IPS-NIHi11 (cell line): ENCODE data around the gene RELT.

Source experiments
- DNase-seq: peaks from one replicate; pipeline ENCODE4 v3.0.0; 2012; ENCODE audit warnings: mixed read lengths, low spot score

The RELT gene

DNA sequence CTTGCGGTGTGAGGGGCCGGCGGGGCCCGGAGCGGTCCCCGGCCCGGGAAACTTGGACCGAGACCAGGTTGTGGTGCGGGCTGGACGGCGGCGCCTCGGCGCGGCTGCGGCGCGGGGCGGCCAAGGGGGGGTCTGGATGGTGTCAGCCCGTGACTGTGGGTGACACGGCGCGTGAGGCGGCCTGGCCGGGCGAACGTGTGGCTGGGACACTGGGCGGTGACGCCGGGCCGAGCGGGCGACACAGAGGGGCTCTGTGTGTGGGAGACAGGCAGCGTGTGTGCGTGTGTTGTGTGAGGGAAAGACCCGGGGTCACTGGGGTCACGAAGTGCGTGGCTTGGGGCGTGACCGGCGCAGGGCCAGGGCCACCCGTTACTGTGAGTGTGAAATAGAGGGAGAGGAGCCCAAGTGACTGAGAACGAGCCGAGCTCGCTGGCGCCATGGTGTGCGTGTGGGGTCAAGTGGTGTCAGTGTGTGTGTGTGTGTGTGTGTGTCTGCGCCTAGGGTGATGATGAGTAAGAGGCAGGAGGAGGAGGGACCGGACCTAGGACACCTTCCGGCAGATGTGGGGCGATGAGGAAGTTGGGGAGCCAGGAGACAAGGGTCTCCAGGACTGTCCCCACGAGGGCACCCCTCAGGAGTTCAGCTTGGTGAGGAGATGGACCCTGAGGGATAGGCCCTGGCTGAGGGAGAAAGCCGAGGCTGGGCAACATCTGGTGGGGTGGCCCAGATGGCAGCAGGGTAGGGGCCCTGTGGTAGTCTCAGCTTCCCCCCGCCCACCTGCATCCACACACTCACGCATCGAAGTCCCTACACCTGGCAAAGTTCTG is 817 bp downstream of the RELT start:
- DNase-seq, result peak; percentile 60

DNA sequence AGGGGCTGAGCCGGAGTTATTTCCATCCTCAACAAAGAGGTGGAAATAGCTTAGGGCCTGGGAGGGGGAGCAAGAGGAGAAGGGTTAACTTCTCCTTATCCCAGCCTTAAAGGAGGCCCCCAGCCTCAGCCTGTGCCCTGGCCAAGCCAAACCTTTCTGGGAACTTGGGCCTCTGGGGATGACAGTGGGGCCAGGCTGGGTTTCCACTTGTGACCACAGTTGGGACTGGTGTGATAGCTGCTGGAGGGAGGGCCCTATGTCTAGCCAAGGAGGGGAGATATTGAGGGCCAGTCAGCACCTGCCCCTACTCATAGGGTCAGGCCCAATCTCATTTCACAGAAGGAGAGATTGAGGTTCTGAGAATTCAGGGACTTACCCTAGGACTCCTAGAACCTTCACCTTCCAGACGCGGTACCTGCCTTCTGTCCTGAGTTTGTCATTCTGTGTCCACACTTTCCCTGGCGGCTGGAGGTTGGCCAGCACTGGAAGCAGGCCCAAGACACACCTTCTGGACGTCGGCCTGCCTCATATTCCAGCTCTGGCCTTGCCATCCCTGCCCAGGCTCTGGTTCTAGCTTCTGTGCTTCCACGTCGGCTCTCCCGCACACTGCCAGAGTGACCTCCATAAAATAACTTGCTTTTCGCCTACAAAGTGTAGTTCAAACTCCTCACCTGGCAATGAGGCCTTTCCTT is 3.1 kb downstream of the RELT start:
- DNase-seq, result no peak

DNA sequence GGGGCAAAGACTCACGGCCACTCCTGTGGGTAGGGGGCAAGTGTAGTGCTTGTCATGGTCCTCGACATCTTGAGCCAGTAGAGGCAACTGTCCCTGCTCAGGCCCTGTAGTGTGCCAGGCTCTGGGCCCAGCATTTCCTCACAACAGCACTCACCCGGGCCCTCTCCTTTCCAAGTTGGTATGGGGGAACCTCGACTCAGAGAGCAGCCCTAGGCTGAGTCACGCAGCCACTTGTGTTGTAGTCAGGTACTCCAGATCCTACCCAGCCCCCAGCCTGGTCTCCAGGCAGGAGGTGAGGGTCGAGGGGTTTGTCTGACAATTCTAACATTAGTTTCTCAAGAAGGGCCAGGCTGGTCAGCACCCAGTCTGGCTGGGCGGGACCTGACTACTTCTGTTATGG is 4.1 kb downstream of the RELT start:
- no peak for DNase-seq

DNA sequence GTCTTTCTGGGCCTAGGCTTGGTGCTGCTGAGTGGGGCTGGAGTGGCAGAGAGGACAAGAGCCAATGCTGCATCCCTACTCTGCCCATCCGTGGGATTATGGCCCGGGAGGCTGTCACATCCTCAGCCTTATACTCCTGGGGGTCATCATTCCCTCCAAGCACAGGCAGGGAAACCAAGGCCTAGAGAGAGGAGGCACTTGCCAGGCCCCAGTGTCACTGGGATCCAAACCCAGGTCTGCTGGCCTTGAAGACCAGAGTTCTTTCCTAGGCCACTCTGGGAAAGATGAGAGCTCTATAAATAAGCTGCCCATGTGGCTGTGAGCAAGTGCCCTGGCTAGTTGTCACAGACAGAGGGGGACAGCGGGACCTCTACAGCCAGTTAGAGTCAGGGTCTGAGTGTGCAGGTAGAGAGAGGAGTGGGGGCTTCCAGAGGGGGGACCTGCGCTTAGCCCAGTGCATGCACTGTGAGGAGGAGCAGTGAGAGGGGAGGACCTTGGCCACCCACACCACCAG is 4.8 kb downstream of the RELT start:
- no peak for DNase-seq

DNA sequence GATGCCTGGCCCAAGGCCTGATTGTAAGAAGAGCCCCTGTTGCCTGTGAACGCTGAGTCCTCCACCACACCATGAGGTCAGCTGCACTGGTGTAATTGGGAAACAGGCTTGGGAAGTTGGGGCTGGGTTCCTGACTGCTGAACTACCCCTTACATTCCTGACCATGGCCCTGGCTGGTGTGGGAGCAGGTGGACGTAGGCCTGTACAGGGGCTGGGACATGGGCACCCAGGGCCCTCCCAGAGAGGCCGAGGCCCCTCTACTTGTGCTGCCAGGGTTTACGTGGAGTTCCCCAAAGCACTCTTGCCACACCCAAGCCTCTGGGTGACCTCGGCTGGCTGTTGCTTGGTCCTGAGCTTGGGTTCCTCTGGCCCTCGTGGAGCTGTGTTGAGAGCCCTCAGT is 5.4 kb downstream of the RELT start:
- DNase-seq, result no peak

DNA sequence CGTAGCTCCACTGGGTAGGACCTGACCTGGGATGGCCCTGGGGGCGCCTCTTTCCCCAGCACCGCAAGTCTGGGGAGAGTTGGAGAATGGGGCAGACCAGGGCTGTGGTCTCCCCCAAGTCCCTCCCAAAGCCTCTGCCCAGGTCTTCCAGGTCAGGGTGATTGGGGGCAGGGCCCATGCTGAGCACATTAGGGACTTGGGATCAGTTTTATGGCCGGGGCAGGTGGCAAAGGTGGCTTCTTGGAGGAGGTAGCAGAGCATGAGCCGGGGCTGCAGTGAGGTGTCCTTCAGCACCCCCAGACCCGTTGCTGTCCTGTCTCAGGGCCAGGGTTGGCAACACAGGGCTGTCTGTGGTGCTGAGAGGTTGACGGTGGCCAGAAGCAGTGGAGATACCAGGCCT is 6.0 kb downstream of the RELT start:
- no peak for DNase-seq

DNA sequence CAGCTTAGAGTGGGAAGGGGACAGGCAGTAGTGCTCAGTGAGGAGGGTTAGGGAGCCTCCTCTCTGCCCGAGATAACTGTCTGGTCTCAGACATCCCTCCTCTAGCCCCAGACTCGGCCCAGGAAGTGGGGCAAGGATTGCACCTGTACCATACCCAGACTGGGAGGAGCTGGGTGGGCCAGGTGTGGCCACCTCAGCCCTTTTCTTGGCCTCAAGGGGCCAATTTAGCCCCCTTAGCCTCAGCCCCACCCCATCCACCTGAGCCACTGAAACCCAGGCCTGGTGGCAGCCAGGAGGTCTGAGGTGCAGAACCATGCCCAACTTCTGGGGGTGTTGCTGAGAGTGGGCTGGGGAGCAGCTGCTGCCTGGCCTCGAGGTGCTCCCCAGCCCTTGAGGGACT is 6.5 kb downstream of the RELT start:
- no peak for DNase-seq

DNA sequence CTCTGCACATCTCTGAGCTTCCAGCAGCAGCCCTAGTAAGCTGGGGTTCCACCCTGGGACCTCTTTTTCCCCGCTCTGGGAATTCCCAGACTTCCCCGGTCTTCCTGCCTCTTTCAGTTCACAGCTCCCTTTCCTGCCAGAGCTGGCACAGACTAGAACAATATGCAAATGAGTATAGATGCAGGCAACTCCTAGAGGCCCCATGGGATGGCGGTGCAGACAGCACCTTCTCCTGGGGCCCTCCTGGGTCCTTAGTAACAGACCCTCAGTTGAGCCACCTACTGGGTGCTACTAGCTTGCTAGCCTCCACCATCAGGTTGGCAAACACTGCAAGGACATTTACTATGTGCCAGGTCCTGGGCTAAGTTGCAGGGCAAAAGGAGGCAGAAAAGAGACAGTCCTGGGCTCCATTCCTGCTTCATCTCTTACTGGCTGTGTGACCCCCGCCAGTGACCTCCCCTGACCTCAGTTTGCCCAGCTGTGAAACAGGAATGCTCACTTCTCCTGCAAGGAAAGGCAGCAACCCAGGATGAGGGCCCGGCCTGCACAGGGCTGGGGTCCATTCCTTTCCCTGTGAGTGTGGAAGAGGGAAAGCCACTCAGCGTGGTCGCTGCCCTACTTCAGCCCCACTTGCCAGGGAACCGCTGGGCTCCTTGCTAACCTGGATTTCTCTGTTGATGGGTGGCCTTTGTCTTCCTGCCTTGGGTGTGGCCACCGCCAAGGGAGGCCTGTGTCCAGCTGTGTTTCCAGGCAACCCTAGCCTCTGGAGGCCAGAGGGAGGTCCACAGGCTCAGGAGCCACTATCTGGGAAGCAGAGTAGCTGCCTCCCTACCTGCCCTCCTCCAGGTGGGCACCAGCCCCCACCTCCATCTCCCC is 7.3 kb downstream of the RELT start:
- DNase-seq, result no peak

DNA sequence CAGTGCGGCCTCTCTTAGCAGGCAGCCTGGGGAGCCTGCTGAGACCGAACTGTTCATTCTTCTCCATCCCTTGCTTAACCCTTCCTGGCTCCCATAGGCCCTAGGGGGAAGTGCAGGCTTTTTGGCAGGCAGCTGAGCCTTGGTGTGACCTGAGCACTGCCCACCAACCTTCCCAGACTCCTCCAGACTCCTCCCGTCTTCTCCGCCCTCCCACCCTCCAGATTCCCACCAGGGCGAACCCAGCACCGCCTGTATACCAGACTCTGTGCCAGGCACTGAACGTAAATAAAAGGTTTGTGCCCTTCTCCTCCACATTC is 7.9 kb downstream of the RELT start:
- no peak for DNase-seq

DNA sequence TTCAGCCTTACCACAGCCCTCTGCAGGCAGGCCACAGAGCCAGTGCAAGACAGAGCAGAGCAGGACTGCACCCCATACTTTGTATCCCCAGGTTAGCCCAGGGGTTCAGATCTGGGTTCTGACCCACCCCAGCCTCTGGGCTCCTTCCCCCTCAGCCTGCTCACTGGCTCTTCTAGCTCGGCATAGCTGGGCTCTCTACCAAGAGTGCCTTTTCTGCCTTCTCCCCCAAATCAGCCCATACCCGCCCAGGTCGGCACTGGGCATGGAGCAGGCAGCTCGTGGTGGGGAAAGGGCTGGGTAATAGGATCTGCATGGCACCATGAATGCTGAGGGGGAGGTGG is 8.3 kb downstream of the RELT start:
- DNase-seq, result no peak

DNA sequence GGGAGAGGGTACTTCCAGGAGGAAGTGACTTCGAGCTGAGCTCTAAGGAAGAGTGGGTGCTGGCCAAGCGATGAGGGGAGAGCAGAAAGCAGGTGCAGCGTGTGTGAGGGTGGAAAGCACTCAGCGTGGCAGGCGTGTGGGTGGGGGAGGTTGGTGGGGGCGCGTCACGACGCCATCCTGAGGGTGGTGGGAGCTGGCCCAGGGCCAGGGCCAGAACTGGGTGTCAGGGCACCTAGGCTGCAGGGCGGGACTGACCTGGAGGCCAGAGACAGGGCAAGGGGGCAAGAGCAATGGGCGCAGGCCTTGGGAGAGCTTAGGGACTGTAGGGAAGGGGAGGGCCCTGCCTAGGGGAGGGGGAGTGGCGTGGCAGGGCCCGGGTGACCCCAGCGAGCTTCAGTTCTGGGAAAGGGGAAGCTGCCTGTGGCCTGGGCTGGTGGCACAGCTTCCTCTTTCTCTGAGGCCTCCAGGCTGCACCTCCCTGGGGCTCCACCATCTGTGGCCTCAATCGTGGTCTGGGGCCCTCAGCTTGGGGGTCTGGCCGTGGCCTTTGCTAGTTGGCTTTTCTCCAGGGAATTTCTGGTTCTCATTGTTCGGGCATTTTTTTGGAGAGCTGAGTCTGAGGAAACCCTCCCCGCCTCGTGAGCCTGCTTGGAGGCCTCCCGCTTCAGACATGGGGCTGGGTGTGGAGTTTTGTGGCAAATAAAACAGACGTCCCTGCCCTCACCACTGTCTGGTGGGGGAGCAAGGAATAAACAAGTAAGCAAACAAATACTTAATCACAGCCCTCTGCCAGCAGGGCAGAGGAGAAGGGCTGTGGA is 8.9 kb downstream of the RELT start:
- DNase-seq, result no peak

DNA sequence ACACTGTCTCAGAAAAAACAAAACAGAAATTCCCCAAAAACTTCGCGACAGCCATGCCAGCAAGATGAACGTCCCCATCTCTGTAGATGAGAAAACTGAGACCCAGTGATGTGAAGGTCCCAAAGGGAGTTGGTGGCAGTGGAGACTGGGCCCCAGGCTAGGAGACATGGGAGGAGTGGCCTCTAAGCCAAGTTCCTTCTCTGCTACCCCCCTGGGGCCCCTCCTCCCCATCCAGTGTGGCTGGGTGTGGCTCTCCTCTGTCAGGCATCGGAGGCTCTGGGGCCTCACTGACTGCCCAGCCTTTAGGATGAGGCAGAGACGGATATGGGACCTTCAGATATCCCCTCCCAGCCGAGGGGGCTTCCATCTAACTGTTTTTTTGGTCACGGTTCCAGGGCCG is 9.8 kb downstream of the RELT start:
- DNase-seq, result no peak

DNA sequence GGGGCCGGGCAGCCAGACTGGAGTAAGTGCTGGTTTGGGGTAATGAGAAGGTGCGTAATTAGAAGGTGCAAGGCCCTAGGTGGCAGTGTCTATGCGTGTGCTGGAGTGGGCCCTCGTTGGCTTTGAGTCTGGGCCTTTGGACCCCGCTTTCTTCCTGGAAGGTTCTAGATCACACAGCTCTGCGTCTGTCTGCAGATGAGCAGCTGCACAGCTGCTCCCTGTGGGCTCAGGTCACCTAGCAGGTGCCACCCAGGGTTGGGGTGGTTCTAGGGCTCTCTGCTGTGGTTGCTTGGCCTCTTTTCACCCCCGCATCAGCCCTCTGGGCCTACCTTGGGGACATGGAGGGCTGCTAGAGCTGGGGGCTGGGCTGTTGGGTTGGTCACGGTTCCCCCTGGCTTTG is 10.3 kb downstream of the RELT start:
- no peak for DNase-seq

DNA sequence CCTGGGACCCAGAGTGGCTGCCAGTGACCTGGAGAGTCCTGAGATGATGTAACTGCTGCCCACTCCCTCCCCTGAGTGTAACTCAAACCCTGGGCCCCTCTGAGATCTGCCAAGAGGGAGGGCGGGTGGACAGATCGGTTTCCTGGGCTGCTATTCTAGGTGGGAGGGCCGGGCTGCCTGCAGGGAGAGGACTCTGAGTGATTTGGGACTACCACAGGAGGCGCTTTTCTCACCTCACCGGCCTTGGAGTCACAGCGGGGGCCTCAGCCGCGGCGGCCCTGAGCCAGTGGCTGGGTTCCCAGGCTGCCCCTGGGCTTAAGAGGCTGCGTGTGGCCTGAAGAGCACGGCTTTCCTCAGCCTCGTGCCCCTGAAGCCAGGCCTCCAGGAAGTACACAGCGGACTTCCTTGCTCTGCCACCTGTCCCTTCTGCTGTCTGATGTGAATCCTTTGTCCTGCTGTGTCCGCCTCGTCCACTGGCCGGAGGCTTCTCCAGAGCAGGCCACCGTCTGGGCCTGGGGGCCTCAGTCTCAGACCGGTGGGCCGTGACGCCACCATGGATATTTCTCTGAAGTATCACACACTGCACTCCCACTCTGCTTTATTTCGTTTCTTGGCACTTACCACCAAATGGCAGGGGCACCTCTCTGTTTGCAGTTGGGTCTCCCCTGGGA is 11.5 kb downstream of the RELT start:
- DNase-seq, result peak; percentile 62

DNA sequence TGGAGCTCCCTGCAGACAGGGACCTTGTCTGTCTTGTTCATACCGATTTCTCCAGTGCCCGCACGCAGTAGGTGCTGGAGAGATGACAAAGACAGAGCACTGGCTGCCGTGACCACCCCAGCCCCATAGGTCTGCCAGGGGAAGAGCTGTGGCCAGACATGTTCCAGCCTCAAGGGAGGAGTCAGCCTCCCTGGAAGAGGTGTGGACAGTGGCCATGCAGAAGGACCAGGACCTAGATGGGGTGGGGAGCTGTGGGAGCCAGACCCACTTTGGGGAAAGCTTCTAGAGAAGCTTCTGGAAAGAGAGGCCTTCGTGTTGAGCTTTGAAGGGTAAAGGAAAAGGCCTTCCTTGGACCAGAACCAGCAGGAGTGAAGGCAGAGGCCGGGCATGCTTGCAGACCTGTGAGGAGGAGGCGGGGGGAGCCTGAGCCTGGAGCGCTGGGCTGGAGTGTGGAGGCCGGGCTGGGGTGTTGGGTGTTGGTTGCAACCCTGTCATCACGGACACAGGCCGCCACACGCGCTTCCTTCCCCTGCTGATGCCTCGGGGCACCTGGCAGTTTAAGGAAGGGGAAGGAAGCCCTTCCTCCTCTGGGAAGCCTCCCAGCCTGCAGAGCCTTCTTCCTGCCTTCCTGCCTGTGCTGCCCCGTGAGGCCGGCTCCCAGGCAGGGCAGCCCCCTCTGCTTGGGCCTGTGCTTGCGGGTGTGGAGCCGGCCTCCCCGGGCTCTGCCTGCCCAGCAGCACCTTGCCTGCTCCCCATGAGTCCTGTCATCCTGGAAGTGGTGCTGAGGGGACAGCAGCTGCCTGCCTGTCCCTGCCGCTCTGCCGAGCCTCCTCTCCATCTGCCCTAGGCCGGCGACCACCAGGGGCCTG is 12.3 kb downstream of the RELT start:
- peak; percentile 55 for DNase-seq

DNA sequence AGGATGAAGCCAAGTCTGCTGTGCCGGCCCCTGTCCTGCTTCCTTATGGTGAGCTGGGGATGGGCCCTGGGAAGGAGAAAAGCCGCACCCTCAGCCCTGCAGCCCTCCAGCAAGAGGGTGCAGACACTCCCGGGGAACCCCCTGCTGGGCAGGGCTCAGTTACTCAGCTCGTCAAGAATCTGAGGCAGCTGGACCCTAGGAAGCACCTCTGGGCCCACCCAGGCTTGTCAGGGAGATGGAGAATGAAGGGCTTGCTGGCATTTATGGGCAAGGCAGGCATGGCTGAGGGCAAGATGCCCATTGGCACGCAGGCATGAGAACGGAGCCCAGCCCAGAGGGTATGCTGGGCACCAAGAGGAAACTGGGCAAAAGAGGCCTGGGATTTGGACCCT is 12.9 kb downstream of the RELT start:
- no peak for DNase-seq

DNA sequence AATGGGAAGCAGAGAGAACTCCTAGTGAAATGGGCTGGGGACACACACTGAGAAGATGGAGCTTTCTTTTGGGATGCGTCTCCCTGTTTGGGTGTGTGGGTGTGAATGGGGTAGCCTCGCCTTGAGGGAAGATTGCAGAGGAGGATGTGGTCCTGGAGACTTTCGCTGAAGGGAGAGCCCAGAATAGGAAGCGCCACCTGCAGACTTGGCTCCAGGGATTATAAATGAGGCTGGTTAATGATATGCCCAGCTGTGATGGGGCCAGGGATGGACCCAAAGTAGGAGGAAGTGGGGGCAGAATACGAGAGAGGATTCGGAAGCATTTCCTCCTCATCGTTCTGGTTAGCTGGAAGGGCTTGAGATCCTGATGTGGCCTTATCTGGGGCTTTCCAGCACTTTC is 13.7 kb downstream of the RELT start:
- DNase-seq, result no peak

DNA sequence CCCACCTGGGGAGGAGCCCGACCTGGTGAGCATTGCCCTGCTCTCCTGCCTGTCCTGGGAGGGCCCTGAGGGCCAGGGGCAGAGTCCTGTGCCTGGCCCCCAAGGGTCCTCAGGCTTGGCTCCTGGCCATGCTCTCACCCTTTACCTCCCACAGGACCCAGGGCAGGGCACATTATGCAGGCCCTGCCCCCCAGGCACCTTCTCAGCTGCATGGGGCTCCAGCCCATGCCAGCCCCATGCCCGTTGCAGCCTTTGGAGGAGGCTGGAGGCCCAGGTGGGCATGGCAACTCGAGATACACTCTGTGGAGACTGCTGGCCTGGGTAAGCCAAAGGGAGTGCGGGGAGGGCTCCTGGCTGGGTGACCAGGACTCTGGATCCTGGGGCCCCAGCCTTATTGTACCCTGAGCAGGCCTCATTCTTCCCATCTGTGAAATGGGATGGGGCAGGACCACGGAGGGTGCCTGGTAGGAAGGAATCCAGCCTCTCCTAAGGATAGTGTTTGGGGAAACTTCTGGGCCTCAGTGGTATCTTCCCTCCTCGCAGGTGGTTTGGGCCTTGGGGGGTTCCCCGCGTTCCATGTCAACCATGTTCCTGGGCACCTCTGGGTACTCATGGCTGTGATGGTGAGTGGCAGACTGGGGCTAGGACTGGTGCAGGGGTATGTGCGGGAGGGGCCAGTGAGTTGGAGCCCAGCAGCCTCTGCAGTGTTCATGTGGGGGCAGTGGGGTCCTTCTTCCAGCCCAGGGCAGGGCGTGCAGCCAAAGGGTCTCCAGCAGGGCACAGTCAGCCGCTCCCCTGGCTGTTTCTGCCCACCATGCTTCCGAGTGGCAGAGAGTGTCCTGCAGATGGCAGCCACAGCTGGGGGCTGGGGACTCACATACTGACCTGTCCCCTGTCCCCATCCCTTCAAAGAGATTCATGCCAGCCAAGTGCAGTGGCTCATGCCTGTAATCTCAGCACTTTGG is 14.7 kb downstream of the RELT start:
- DNase-seq, result no peak

DNA sequence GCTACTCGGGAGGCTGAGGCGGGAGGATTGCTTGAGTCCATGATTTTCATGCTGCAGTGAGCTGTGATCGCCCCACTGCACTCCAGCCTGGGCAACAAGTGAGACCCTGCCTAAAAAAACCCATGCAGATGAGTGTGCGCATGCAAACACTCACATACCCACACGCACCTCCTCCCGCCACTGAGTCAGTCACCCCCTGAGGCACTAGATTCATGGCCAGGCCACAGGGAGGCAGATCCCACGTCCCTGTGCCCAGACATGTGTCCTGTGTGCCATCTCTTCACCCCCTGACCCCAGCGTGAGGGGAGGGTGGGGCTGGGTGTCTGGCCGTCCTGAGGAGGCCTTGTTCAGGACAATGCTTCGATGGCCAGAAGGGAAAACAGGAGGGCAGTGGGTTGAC is 15.5 kb downstream of the RELT start:
- no peak for DNase-seq
